ENCODE results near the gene CCNK.

Gene CCNK

GRCh38 chr14:99480917-99481744, at the start of gene CCNK:
CCNK (plus strand) TSS chr14:99481409; CDS start chr14:99492678, 11,269 bp downstream.
- DNase-seq (ENCODE audit: low read depth), result peak; percentile 99
- TF ChIP-seq POLR2A (IDR thresholded peaks at IDR 0.05; ENCODE audit: extremely low read depth, insufficient read length) (peak; percentile 92), CTCF (IDR thresholded peaks at IDR 0.05; ENCODE audit: low read depth, low read length) (no peak), MAX (IDR thresholded peaks at IDR 0.05; ENCODE audit: low read depth, low read length) (peak; percentile 66), MYC (IDR thresholded peaks at IDR 0.05; ENCODE audit: low read depth, low read length) (peak; percentile 72; the same call in 1 of the 2 replicates)
- H3K4me3 ChIP-seq (ENCODE audit: low read depth, low read length), result peak within 1 kb of the TSS; percentile 95

- TF ChIP-seq MYC (IDR thresholded peaks at IDR 0.05; ENCODE audit: low read depth, low read length), result no peak
- TF ChIP-seq MAX (IDR thresholded peaks at IDR 0.05; ENCODE audit: low read depth, low read length), result no peak
- no peak for TF ChIP-seq CTCF (IDR thresholded peaks at IDR 0.05; ENCODE audit: low read depth, low read length)
- TF ChIP-seq POLR2A (IDR thresholded peaks at IDR 0.05; ENCODE audit: extremely low read depth, insufficient read length), result no peak
- DNase-seq (ENCODE audit: low read depth), result no peak
- no peak overlapping the region for H3K4me3 ChIP-seq (ENCODE audit: low read depth, low read length)
Observed at GRCh38 chr14:99431986-99432385, 49.2 kb upstream of the CCNK start.

- no peak for DNase-seq (ENCODE audit: low read depth)
- H3K4me3 ChIP-seq (ENCODE audit: low read depth, low read length), result no peak overlapping the region
- TF ChIP-seq MAX (IDR thresholded peaks at IDR 0.05; ENCODE audit: low read depth, low read length), result no peak
Observed at GRCh38 chr14:99432485-99432884, 48.7 kb upstream of the CCNK start.

- H3K4me3 ChIP-seq (ENCODE audit: low read depth, low read length), result no peak overlapping the region
- TF ChIP-seq CTCF (IDR thresholded peaks at IDR 0.05; ENCODE audit: low read depth, low read length) (no peak), POLR2A (IDR thresholded peaks at IDR 0.05; ENCODE audit: extremely low read depth, insufficient read length) (no peak), MAX (IDR thresholded peaks at IDR 0.05; ENCODE audit: low read depth, low read length) (no peak), MYC (IDR thresholded peaks at IDR 0.05; ENCODE audit: low read depth, low read length) (no peak)
- no peak for DNase-seq (ENCODE audit: low read depth)
Observed at GRCh38 chr14:99435327-99435726, 45.9 kb upstream of the CCNK start.

- no peak for DNase-seq (ENCODE audit: low read depth)
- no peak for TF ChIP-seq MAX (IDR thresholded peaks at IDR 0.05; ENCODE audit: low read depth, low read length)
Observed at GRCh38 chr14:99436247-99437180, 44.7 kb upstream of the CCNK start.

GRCh38 chr14:99437706-99438105, 43.5 kb upstream of the CCNK start:
- TF ChIP-seq POLR2A (IDR thresholded peaks at IDR 0.05; ENCODE audit: extremely low read depth, insufficient read length), result no peak
- TF ChIP-seq MAX (IDR thresholded peaks at IDR 0.05; ENCODE audit: low read depth, low read length), result no peak
- no peak for TF ChIP-seq CTCF (IDR thresholded peaks at IDR 0.05; ENCODE audit: low read depth, low read length)
- TF ChIP-seq MYC (IDR thresholded peaks at IDR 0.05; ENCODE audit: low read depth, low read length), result no peak
- H3K4me3 ChIP-seq (ENCODE audit: low read depth, low read length), result no peak overlapping the region
- no peak for DNase-seq (ENCODE audit: low read depth)

More at GRCh38 chr14:99436247-99437180, 44.7 kb upstream of the CCNK start:
- H3K4me3 ChIP-seq (ENCODE audit: low read depth, low read length), result no peak overlapping the region

All from NB4 (cell line).